Mucosa of rectum (tissue), 2 donors: Measurements from ENCODE around the gene HORMAD2.

Experiments used
- H3K27ac ChIP-seq, 2 donors: one replicate each; pipeline ENCODE4 v1.7.0; 2013; ENCODE audit warnings: inconsistent platforms in 2 of 2, low read depth in 2 of 2, low read length in 2 of 2
- H3K27me3 ChIP-seq, 2 donors: one replicate each; pipeline ENCODE4 v1.7.0; 2013; ENCODE audit warnings: low read length in 2 of 2; ENCODE audit not compliant: control insufficient read depth in 2 of 2, insufficient read depth in 2 of 2
- H3K36me3 ChIP-seq, 2 donors: one replicate each; pipeline ENCODE4 v1.7.0; 2013; ENCODE audit warnings: low read length in 2 of 2; ENCODE audit not compliant: control insufficient read depth in 2 of 2, insufficient read depth in 2 of 2
- H3K4me1 ChIP-seq, 2 donors: one replicate each; pipeline ENCODE4 v1.7.0; 2013; ENCODE audit warnings: low read length in 2 of 2, mild to moderate bottlenecking in 1 of 2; ENCODE audit not compliant: control insufficient read depth in 2 of 2, insufficient read depth in 2 of 2
- H3K4me3 ChIP-seq, 2 donors: one replicate each; pipeline ENCODE4 v1.7.0; 2013; ENCODE audit warnings: low read length in 2 of 2
- H3K9ac ChIP-seq, 2 donors: one replicate each; pipeline ENCODE4 v1.7.0; 2013; ENCODE audit warnings: low read length in 2 of 2, low read depth in 1 of 2, mild to moderate bottlenecking in 1 of 2
- H3K9me3 ChIP-seq, 2 donors: one replicate each; pipeline ENCODE4 v1.7.0; 2013; ENCODE audit warnings: low read length in 2 of 2; ENCODE audit not compliant: control insufficient read depth in 2 of 2
- donor health status: healthy.
- donor health status: Normal muscosa, but diverticular disease.

HORMAD2 gene

DNA sequence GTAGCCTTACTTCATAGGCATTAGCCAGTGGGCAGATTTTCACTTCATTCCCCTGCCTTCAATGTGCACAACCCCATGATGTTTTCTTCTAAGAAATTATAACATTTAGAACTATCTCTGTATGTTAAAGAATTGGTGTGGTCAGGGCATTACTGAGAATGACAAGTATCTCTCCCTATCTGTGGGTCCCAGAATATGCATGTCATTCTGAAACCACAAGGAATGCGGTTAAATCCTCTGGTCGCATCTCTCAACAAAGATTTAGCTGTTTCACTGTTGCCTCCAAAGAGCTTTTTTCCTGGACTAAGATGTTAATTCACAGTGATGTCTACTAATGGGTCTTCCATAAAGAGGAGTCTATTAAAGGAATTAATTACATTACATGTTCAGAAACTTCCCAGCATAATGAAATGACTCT, 103.6 kb downstream of the HORMAD2 start:
- no peaks in the 10 kb centered on the region for H3K36me3 ChIP-seq
- H3K27ac ChIP-seq, result no peak overlapping the region

DNA sequence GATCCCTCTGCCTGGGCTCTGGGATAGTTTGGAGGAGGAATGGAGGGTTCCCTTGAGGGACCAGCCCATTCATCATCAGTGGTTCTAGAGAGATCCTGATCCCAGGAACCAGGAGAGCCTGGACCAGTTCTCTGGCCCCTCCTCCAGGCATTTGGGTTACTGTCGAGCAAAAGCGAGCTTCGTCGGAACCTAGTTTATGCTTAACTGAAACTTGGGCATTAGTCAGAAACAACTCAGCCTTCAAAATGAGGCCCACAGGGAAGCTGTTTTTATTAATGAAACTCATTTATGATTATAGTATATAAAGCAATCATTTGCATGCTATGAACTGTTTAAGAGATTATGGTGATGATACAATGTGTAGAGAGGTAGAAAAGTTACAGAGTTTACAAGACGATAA, 104.9 kb downstream of the HORMAD2 start:
- no peak overlapping the region for H3K9ac ChIP-seq
- H3K4me3 ChIP-seq, result no peak overlapping the region
- H3K27me3 ChIP-seq, result no peaks in the 10 kb centered on the region
- no peak overlapping the region for H3K27ac ChIP-seq
- H3K36me3 ChIP-seq, result no peaks in the 10 kb centered on the region
- peaks cover 0 to 11% of the 10 kb centered on the region in 2 donors for H3K4me1 ChIP-seq
- H3K9me3 ChIP-seq, result no peaks in the 10 kb centered on the region

More for the DNA sequence above, 103.6 kb downstream of the HORMAD2 start:
- H3K27me3 ChIP-seq, result no peaks in the 10 kb centered on the region
- H3K9me3 ChIP-seq, result no peaks in the 10 kb centered on the region
- no peak overlapping the region for H3K9ac ChIP-seq
- H3K4me1 ChIP-seq, result peaks cover 0 to 11% of the 10 kb centered on the region in 2 donors
- no peak overlapping the region for H3K4me3 ChIP-seq

- Histone ChIP-seq H3K36me3 (no peaks in the 10 kb centered on the region), H3K9ac (no peak overlapping the region), H3K9me3 (no peaks in the 10 kb centered on the region), H3K27me3 (no peaks in the 10 kb centered on the region), H3K4me3 (no peak overlapping the region), H3K27ac (no peak overlapping the region), H3K4me1 (peaks cover 0 to 11% of the 10 kb centered on the region in 2 donors)
These were observed 105.3 kb downstream of the HORMAD2 start for GRCh38 chr22:30185549-30185948.

DNA sequence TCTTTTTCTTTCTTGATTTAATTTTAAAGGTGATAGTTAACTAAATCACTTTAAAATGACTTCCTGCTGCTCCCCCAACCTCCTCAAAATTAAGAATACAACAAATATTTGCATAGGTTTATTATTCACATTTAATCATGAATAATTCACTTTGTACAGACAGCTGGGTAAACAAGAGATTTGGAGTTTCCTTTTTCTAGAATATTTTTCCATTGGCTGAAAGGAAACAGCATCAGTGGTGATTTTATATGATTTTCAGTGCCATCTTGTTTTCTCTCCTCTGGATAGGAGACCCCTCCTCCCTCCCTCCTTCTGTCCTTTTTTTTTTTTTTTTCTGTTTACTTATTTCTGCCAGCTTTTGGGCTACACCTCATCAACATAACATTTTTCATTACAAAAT, 105.8 kb downstream of the HORMAD2 start:
- no peak overlapping the region for H3K27ac ChIP-seq
- no peaks in the 10 kb centered on the region for H3K36me3 ChIP-seq
- H3K4me1 ChIP-seq, result peaks cover 0 to 11% of the 10 kb centered on the region in 2 donors
- no peaks in the 10 kb centered on the region for H3K27me3 ChIP-seq
- no peaks in the 10 kb centered on the region for H3K9me3 ChIP-seq
- H3K4me3 ChIP-seq, result no peak overlapping the region
- no peak overlapping the region for H3K9ac ChIP-seq

GRCh38 chr22:30186510-30186909, 106.2 kb downstream of the HORMAD2 start:
- H3K36me3 ChIP-seq, result no peaks in the 10 kb centered on the region
- peaks cover 0 to 9% of the 10 kb centered on the region in 2 donors for H3K4me1 ChIP-seq
- H3K27me3 ChIP-seq, result no peaks in the 10 kb centered on the region
- H3K9me3 ChIP-seq, result no peaks in the 10 kb centered on the region
- H3K9ac ChIP-seq, result no peak overlapping the region
- H3K4me3 ChIP-seq, result no peak overlapping the region
- H3K27ac ChIP-seq, result no peak overlapping the region

GRCh38 chr22:30187094-30187493, 106.8 kb downstream of the HORMAD2 start:
- H3K4me3 ChIP-seq, result no peak overlapping the region
- no peaks in the 10 kb centered on the region for H3K27me3 ChIP-seq
- H3K4me1 ChIP-seq, result peaks cover 0 to 3% of the 10 kb centered on the region in 2 donors
- no peak overlapping the region for H3K27ac ChIP-seq
- no peaks in the 10 kb centered on the region for H3K9me3 ChIP-seq
- H3K9ac ChIP-seq, result no peak overlapping the region
- H3K36me3 ChIP-seq, result no peaks in the 10 kb centered on the region

DNA sequence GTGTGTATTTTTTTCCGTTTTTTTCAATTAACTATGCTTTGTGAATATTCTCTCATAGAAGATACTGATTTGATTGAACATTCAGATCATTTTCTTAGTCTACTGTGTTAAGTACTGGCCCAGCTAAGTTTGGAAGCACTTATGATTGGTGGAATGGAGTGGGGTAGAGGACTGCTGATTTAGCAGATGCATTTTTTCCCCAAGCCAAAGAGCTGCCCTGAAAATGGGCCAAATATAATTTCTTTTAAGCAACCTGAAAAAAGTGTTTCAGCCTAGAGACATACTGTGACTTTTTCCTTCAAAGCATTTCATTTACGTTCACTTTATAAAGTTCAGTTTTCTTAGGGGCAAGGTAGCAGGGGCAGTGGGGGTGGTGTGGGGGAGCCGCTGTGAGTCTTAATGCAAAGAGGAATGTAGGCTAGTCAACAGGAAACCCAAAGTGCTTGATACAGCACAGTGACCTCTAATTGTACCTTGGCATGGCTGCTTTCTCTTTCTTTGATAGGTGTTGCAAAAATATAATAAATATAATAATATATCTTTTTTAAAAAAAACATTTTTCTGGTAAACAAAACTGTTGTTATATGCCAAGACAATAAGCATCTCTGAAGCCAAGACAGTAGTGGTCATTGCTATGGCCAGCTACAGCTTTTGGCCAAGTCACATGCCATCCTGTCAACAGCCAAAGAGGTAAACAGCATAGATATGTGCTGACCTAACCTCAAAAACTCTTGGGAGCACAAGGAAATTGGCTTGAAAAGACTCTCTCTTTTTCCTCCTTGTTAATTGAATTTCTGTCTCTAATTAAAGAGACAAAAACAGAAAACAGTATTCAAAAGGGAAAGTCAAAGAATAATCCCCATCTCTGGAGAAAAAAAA, 107.5 kb downstream of the HORMAD2 start:
- Histone ChIP-seq H3K27ac (no peak overlapping the region), H3K9me3 (no peaks in the 10 kb centered on the region), H3K4me1 (no peaks in the 10 kb centered on the region), H3K9ac (no peak overlapping the region), H3K27me3 (no peaks in the 10 kb centered on the region), H3K4me3 (no peak overlapping the region), H3K36me3 (no peaks in the 10 kb centered on the region)

GRCh38 chr22:30188911-30189310, 108.6 kb downstream of the HORMAD2 start:
- H3K27me3 ChIP-seq, result no peaks in the 10 kb centered on the region
- H3K9ac ChIP-seq, result no peak overlapping the region
- no peak overlapping the region for H3K4me3 ChIP-seq
- no peaks in the 10 kb centered on the region for H3K9me3 ChIP-seq
- no peak overlapping the region for H3K27ac ChIP-seq
- no peaks in the 10 kb centered on the region for H3K36me3 ChIP-seq
- H3K4me1 ChIP-seq, result no peaks in the 10 kb centered on the region

DNA sequence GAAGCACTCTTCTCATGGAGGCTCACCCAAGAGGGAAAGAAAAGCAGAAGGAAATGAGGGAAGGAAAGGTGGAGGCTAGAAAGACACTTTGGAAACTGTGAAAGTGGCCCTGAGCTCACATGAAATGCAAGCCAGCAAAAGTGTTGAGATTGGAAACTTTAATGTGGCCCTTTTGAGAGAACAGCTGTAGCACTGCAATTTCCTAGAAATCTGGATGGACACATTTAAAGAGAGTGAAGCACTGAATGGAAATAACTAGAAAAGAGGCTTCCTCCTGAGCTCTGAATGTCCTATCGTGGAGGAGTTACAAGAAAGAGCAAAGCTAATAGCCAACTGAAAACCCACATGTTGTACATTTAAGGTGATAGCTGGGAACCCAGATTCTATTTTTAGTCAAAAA, 110.3 kb downstream of the HORMAD2 start:
- Histone ChIP-seq H3K4me1 (no peaks in the 10 kb centered on the region), H3K4me3 (no peak overlapping the region), H3K9me3 (no peaks in the 10 kb centered on the region), H3K9ac (no peak overlapping the region), H3K27me3 (no peaks in the 10 kb centered on the region), H3K27ac (no peak overlapping the region), H3K36me3 (no peaks in the 10 kb centered on the region)

- H3K27me3 ChIP-seq, result no peaks in the 10 kb centered on the region
- peaks cover under 1 to 3% of the 10 kb centered on the region in 2 donors for H3K4me1 ChIP-seq
These were observed 110.9 kb downstream of the HORMAD2 start for GRCh38 chr22:30191040-30191701.

More at GRCh38 chr22:30191040-30191701, 110.9 kb downstream of the HORMAD2 start:
- Histone ChIP-seq H3K9me3 (no peaks in the 10 kb centered on the region), H3K36me3 (no peaks in the 10 kb centered on the region), H3K9ac (no peak overlapping the region), H3K27ac (no peak overlapping the region), H3K4me3 (no peak overlapping the region)
